Mesothelial cell of epicardium (in vitro differentiated cells): Measurements from ENCODE around the gene ZNF691. TPM values are rescaled to one million over a fixed set of nuclear protein-coding genes. Genes with fewer than 3 reads are reported as not detected.
A peak's percentile ranks its signal among the peaks of the same experiment; 100 is the strongest.

Experiments used
- DNase-seq, 2 experiments: peaks; one replicate each; pipeline ENCODE4 v3.0.0; 2021; ENCODE audit warnings: low spot score in 2 of 2; ENCODE audit not compliant: unreplicated experiment in 2 of 2
- H3K27ac Mint-ChIP-seq: 2 replicates; pipeline ENCODE4 v1.8.0; 2021; ENCODE audit warnings: mixed read lengths
- H3K27me3 Mint-ChIP-seq: 2 replicates; pipeline ENCODE4 v1.8.0; 2021; ENCODE audit warnings: low read depth, mixed read lengths
- H3K36me3 Mint-ChIP-seq: 2 replicates; pipeline ENCODE4 v1.8.0; 2021; ENCODE audit warnings: mixed read lengths
- H3K4me1 Mint-ChIP-seq: 2 replicates; pipeline ENCODE4 v1.8.0; 2021; ENCODE audit warnings: mixed read lengths
- H3K4me3 Mint-ChIP-seq: 2 replicates; pipeline ENCODE4 v1.8.0; 2021; ENCODE audit warnings: mild to moderate bottlenecking, moderate library complexity, mixed read lengths
- H3K9me3 Mint-ChIP-seq: 2 replicates; pipeline ENCODE4 v1.8.0; 2021; ENCODE audit warnings: mixed read lengths
- CTCF ChIP-seq: fragments of 200-600 bp; sonication (generic); IDR thresholded peaks from one replicate; pipeline ENCODE4 v1.5.0; 2021; ENCODE audit warnings: antibody characterized with exemption; ENCODE audit not compliant: unreplicated experiment
- total RNA-seq: library from RNA; stranded (reverse); gene quantifications from 3 replicates; pipeline ENCODE4 v1.2.1, GENCODE V29; 2021

The ZNF691 gene
- total RNA-seq, 1 donor from 2014 or later = 15.2 TPM

GRCh38 chr1:42841440-42842147 is 4.8 kb upstream of the ZNF691 start:
- H3K4me3 Mint-ChIP-seq = no peak overlapping the region
- no peak for TF ChIP-seq CTCF
- no peak overlapping the region for H3K27ac Mint-ChIP-seq
- peaks cover 10% of the 10 kb centered on the region for H3K4me1 Mint-ChIP-seq
- no peak for DNase-seq
- H3K36me3 Mint-ChIP-seq = peaks cover 8% of the 10 kb centered on the region
- no peaks in the 10 kb centered on the region for H3K27me3 Mint-ChIP-seq
- no peaks in the 10 kb centered on the region for H3K9me3 Mint-ChIP-seq

GRCh38 chr1:42844592-42845140 is 1.7 kb upstream of the ZNF691 start:
- H3K27me3 Mint-ChIP-seq = no peaks in the 10 kb centered on the region
- H3K4me1 Mint-ChIP-seq = peaks cover 20% of the 10 kb centered on the region
- DNase-seq = no peak
- no peak for TF ChIP-seq CTCF
- peaks cover 19% of the 10 kb centered on the region for H3K36me3 Mint-ChIP-seq
- H3K27ac Mint-ChIP-seq = no peak overlapping the region
- H3K9me3 Mint-ChIP-seq = peaks cover under 1% of the 10 kb centered on the region
- H3K4me3 Mint-ChIP-seq = no peak overlapping the region

GRCh38 chr1:42845193-42845592 is 1.2 kb upstream of the ZNF691 start:
- TF ChIP-seq CTCF = no peak
- no peaks in the 10 kb centered on the region for H3K27me3 Mint-ChIP-seq
- H3K36me3 Mint-ChIP-seq = peaks cover 23% of the 10 kb centered on the region
- no peak overlapping the region for H3K4me3 Mint-ChIP-seq
- H3K27ac Mint-ChIP-seq = no peak overlapping the region
- H3K4me1 Mint-ChIP-seq = peaks cover 20% of the 10 kb centered on the region
- no peak for DNase-seq
- peaks cover 4% of the 10 kb centered on the region for H3K9me3 Mint-ChIP-seq

GRCh38 chr1:42845866-42846256 is 552 bp upstream of the ZNF691 start:
- H3K9me3 Mint-ChIP-seq = peaks cover 9% of the 10 kb centered on the region
- peaks cover 20% of the 10 kb centered on the region for H3K4me1 Mint-ChIP-seq
- H3K27ac Mint-ChIP-seq = peak overlapping the region; percentile 87

GRCh38 chr1:42847111-42847595 is 740 bp downstream of the ZNF691 start:
- Mint-ChIP-seq H3K9me3 (peaks cover 9% of the 10 kb centered on the region), H3K36me3 (peaks cover 37% of the 10 kb centered on the region), H3K4me3 (peak overlapping the region; percentile 91), H3K27me3 (no peaks in the 10 kb centered on the region), H3K27ac (peak overlapping the region; percentile 80), H3K4me1 (peaks cover 19% of the 10 kb centered on the region)
- TF ChIP-seq CTCF = no peak
- DNase-seq = no peak

More at GRCh38 chr1:42845866-42846256, 552 bp upstream of the ZNF691 start:
- Mint-ChIP-seq H3K27me3 (no peaks in the 10 kb centered on the region), H3K4me3 (peak overlapping the region; percentile 91), H3K36me3 (peaks cover 29% of the 10 kb centered on the region)
- no peak for TF ChIP-seq CTCF
- DNase-seq = no peak
